MCF 10A (cell line): ENCODE results near the gene ALG11. TPM values are rescaled to one million over a fixed set of nuclear protein-coding genes. Genes with fewer than 3 reads are reported as not detected.

ENCODE experiments used
- BruUV-seq: library from RNA; stranded (reverse); fragments of 400-500 nt; replicated peaks from 2 replicates; lab custom pipeline; 2021; lab: Mats Ljungman, UMichigan
- CTCF ChIA-PET: fragments of 300-600 bp; sonication (Branson Sonifier 250); formaldehyde crosslinking; extraction: SDS; loops from one replicate; lab custom pipeline; 2021; ENCODE audit warnings: antibody characterized with exemption, inconsistent platforms; lab: Yijun Ruan, JAX
- POLR2A ChIA-PET: fragments of 300-600, 350-650 bp; sonication (Branson Sonifier 250); formaldehyde crosslinking; extraction: SDS; loops from one replicate; lab custom pipeline; 2020; ENCODE audit warnings: antibody characterized with exemption, inconsistent platforms; lab: Yijun Ruan, JAX
- DNase-seq: peaks from one replicate; pipeline ENCODE4 v3.0.0-alpha.2; 2018; ENCODE audit not compliant: unreplicated experiment
- H3K27ac Mint-ChIP-seq: one replicate; pipeline ENCODE4 v1.8.0; 2022; ENCODE audit warnings: mild to moderate bottlenecking, low read depth, mixed read lengths; ENCODE audit not compliant: unreplicated experiment
- H3K27me3 Mint-ChIP-seq: one replicate; pipeline ENCODE4 v1.8.0; 2022; ENCODE audit warnings: mixed read lengths; ENCODE audit not compliant: insufficient read depth, unreplicated experiment
- H3K36me3 Mint-ChIP-seq: one replicate; pipeline ENCODE4 v1.8.0; 2022; ENCODE audit warnings: mild to moderate bottlenecking, moderate library complexity, mixed read lengths; ENCODE audit not compliant: insufficient read depth, unreplicated experiment
- H3K4me1 Mint-ChIP-seq: one replicate; pipeline ENCODE4 v1.8.0; 2022; ENCODE audit warnings: mixed read lengths; ENCODE audit not compliant: insufficient read depth, unreplicated experiment
- H3K4me3 Mint-ChIP-seq: one replicate; pipeline ENCODE4 v1.8.0; 2022; ENCODE audit warnings: mild to moderate bottlenecking, moderate library complexity, mixed read lengths; ENCODE audit not compliant: unreplicated experiment
- H3K9me3 Mint-ChIP-seq: one replicate; pipeline ENCODE4 v1.8.0; 2022; ENCODE audit warnings: mixed read lengths; ENCODE audit not compliant: unreplicated experiment
- intact Hi-C: fragments of 100-400 bp; cut with micrococcal nuclease; formaldehyde crosslinking; loops from 2 replicates; pipeline ENCODE4 v1.14.1; 2022
- total RNA-seq: library from RNA; stranded (reverse); gene quantifications from 2 replicates; pipeline ENCODE4 v1.2.3, GENCODE V29; 2022
- TF ChIP-seq, protein P1 (sequence below): fragments of 200-600 bp; IDR thresholded peaks from one replicate; pipeline ENCODE4 v1.8.0; 2022; ENCODE audit warnings: antibody characterized with exemption, mild to moderate bottlenecking; ENCODE audit not compliant: unreplicated experiment

Gene ALG11
- total RNA-seq, 1 experiment from 2014 or later: 33.3 TPM

DNA sequence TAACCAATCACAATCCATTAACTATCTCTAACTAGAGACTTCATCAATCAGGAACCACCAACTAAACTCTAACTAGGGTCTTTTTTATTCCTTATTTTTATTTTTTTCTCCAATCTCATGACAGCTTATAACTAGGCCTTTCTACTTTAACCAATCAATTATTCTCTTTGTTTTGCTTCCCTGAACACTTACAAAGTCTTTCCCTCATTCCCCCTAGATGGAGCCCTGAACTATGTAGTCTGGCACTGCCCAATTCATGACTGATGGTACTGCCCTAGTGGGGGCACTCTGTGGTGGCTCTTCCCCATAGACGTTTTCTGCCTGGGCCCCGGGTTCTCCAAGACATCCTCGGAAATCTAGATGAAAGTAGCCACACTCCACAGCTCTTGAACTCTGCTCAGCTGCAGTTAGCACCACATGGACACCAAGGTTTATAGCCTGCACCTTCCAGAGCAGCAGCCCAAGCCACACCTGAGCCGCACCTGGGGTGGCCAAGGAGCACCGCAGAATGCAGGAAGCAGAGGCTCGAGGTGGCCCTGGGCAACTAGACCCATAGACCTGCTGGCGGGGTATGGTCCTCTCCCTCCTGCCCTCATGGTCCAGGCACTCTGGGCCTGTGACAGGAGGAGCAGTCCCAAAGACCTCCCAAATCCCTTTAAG, 7.6 kb upstream of the ALG11 start:
- no peak for DNase-seq
- Mint-ChIP-seq H3K27me3 (peaks cover 7% of the 10 kb centered on the region), H3K27ac (peak overlapping the region; percentile 11), H3K36me3 (no peaks in the 10 kb centered on the region), H3K4me3 (no peak overlapping the region), H3K4me1 (peaks cover 27% of the 10 kb centered on the region), H3K9me3 (no peaks in the 10 kb centered on the region)
- ChIA-PET POLR2A (interaction anchor here (0.8 to 3.9 kb wide), 5 partner anchors 8 to 446 kb away, joined by 3 to 13 read pairs (median 4); partner anchors contain the start of genes ALG11 and VPS36), CTCF (interaction anchor here (0.7 to 10.2 kb wide), 5 partner anchors 25 to 189 kb away, joined by 3 to 97 read pairs (median 4); partner anchors contain the start of gene NEK5)
- TF ChIP-seq, protein P1, sequence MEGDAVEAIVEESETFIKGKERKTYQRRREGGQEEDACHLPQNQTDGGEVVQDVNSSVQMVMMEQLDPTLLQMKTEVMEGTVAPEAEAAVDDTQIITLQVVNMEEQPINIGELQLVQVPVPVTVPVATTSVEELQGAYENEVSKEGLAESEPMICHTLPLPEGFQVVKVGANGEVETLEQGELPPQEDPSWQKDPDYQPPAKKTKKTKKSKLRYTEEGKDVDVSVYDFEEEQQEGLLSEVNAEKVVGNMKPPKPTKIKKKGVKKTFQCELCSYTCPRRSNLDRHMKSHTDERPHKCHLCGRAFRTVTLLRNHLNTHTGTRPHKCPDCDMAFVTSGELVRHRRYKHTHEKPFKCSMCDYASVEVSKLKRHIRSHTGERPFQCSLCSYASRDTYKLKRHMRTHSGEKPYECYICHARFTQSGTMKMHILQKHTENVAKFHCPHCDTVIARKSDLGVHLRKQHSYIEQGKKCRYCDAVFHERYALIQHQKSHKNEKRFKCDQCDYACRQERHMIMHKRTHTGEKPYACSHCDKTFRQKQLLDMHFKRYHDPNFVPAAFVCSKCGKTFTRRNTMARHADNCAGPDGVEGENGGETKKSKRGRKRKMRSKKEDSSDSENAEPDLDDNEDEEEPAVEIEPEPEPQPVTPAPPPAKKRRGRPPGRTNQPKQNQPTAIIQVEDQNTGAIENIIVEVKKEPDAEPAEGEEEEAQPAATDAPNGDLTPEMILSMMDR: no peak
- BruUV-seq: no TSS peak
- intact Hi-C loops: loop anchor here (5.0 kb wide), 1 partner anchor 448 kb away; the partner anchor contains the start of gene VPS36

DNA sequence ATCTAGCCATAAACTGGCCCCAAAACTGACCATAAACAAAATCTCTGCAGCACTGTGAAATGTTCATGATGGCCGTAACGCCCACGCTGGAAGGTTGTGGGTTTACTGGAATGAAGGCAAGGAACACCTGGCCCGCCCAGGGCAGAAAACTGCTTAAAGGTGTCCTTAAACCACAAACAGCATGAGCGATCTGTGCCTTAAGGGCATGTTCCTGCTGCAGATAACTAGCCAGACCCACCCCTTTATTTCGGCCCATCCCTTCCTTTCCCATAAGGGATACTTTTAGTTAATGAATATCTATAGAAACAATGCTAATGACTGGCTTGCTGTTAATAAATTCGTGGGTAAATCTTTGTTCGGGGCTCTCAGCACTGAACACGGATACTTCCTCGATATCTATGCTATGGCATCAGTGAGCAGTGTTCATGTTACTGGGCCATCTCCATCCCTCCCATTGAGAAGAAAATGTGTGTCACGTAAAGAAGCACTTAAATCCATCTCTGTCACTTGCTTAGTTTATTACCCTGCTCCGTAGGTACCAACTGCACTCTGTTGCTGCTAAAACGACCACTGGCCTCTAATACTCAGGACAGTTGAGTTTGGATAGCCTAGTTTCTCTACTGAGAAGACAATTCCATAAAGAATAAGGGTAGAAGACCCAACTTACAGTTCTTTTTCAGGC, 6.2 kb upstream of the ALG11 start:
- no TSS peak for BruUV-seq
- no peaks in the 10 kb centered on the region for H3K36me3 Mint-ChIP-seq
- H3K9me3 Mint-ChIP-seq: no peaks in the 10 kb centered on the region
- peaks cover 25% of the 10 kb centered on the region for H3K4me1 Mint-ChIP-seq
- H3K27me3 Mint-ChIP-seq: no peaks in the 10 kb centered on the region
- ChIA-PET POLR2A (no interaction called here), CTCF (interaction anchor here (2.2 kb wide), 1 partner anchor 9 kb away, joined by 6 read pairs; no protein-coding TSS in a partner anchor)
- DNase-seq: no peak
- H3K27ac Mint-ChIP-seq: no peak overlapping the region
- TF ChIP-seq, protein P1: no peak
- H3K4me3 Mint-ChIP-seq: no peak overlapping the region
- intact Hi-C loops: no loop called here

DNA sequence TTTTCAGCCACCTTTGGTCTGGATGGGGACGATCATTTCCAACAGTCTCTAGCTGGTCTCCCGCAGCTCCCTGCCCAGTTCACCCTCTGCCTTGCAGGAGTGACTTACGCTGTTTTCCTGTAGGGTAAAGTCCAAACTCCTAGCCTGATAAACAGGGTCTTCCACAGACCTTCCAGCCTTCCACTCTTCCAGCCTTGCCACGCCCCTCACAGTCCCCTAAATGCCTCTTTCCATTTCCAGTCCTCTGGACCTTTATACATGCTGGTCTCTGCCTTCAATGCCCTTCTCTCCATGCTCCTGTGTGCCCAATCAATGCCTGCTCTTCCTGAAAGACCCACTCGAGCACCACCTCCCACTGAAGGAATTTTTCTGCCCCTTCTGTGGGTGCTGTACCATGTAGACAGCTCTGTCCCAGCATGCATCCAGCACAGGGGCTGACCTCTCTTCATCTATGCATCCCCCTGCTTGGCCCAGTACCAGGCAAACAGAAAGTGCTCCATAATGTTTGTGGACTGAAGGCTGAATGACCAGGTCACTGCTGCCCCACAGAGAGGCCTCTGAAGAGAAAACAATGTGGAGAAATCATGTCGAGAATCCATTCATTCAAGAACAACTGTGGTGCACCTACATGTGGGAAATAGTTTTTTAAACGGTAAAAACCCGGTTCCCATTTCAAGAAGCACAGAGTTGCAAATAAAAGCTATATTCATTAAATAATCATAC, 5.5 kb upstream of the ALG11 start:
- CTCF ChIA-PET: interaction anchor here (0.6 to 2.2 kb wide), 2 partner anchors 10 to 40 kb away, joined by 4 to 6 read pairs; no protein-coding TSS in a partner anchor

More for the DNA sequence above, 5.5 kb upstream of the ALG11 start:
- intact Hi-C loops: no loop called here
- TF ChIP-seq, protein P1: no peak
- POLR2A ChIA-PET: no interaction called here
- no peak for DNase-seq
- Mint-ChIP-seq H3K9me3 (no peaks in the 10 kb centered on the region), H3K4me1 (peaks cover 26% of the 10 kb centered on the region), H3K27ac (no peak overlapping the region), H3K27me3 (no peaks in the 10 kb centered on the region), H3K36me3 (no peaks in the 10 kb centered on the region), H3K4me3 (no peak overlapping the region)
- BruUV-seq: no TSS peak
